IMR-90 (cell line): ENCODE data around the gene TDRD3. TPM values are rescaled to one million over a fixed set of nuclear protein-coding genes. Genes with fewer than 3 reads are reported as not detected.
A peak's percentile ranks its signal among the peaks of the same experiment; 100 is the strongest.

ENCODE experiments used
- ATAC-seq: fragments of 200-7000 bp; cut with Tn5 transposase; 2 replicates; pipeline ENCODE4 v1.9.1; 2020; ENCODE audit warnings: low read depth, mild to moderate bottlenecking, moderate library complexity
- BruUV-seq: library from RNA; stranded (reverse); fragments of 400-500 nt; replicated peaks from 2 replicates; lab custom pipeline; 2021; lab: Mats Ljungman, UMichigan
- CTCF ChIA-PET: fragments of 300-600 bp; formaldehyde crosslinking; extraction: SDS; loops from one replicate; lab custom pipeline; 2021; ENCODE audit warnings: antibody characterized with exemption; lab: Yijun Ruan, JAX
- POLR2A ChIA-PET: fragments of 300-600 bp; sonication (Branson Sonifier 250); formaldehyde crosslinking; loops from one replicate; lab custom pipeline; 2022; ENCODE audit warnings: antibody characterized with exemption; ENCODE audit not compliant: unreplicated experiment; lab: Charles Lee
- DNase-seq: peaks from one replicate; pipeline ENCODE4 v3.0.0; 2013
- H2AFZ ChIP-seq: replicated peaks from 2 replicates; pipeline ENCODE3; 2013; ENCODE audit warnings: low read length, mild to moderate bottlenecking; ENCODE audit not compliant: poor library complexity
- H2AK5ac ChIP-seq: 2 replicates; pipeline ENCODE4 v1.6.1; 2013; ENCODE audit warnings: low read depth, low read length, inconsistent platforms
- H2AK9ac ChIP-seq: replicated peaks from 2 replicates; pipeline ENCODE3; 2013; ENCODE audit warnings: mild to moderate bottlenecking, low read depth, low read length, moderate library complexity; ENCODE audit not compliant: poor library complexity
- H2BK120ac ChIP-seq: 2 replicates; pipeline ENCODE4 v1.6.1; 2013; ENCODE audit warnings: low read depth, low read length, inconsistent platforms
- H2BK15ac ChIP-seq: 3 replicates; pipeline ENCODE4 v1.6.1; 2013; ENCODE audit warnings: low read depth, low read length, inconsistent platforms
- H2BK20ac ChIP-seq: 2 replicates; pipeline ENCODE4 v1.6.1; 2013; ENCODE audit warnings: low read depth, mild to moderate bottlenecking, inconsistent platforms, low read length, moderate library complexity
- H2BK5ac ChIP-seq: 2 replicates; pipeline ENCODE4 v1.6.1; 2013; ENCODE audit warnings: mild to moderate bottlenecking, low read depth, low read length, inconsistent platforms; ENCODE audit not compliant: poor library complexity, severe bottlenecking
- H3K14ac ChIP-seq: replicated peaks from 2 replicates; pipeline ENCODE4 v1.6.1; 2013; ENCODE audit warnings: low read depth, low read length, inconsistent platforms
- H3K18ac ChIP-seq: 2 replicates; pipeline ENCODE4 v1.6.1; 2013; ENCODE audit warnings: low read depth, low read length, control low read depth
- H3K23ac ChIP-seq: 2 replicates; pipeline ENCODE4 v1.6.1; 2013; ENCODE audit warnings: low read depth, low read length, inconsistent platforms
- H3K27ac ChIP-seq: 2 replicates; pipeline ENCODE4 v1.5.1; 2013; ENCODE audit warnings: mild to moderate bottlenecking, control low read depth, low read length; ENCODE audit not compliant: insufficient read depth
- H3K27me3 ChIP-seq: 2 replicates; pipeline ENCODE4 v1.6.1; 2013; ENCODE audit warnings: low read length; ENCODE audit not compliant: control insufficient read depth, insufficient read depth
- H3K36me3 ChIP-seq: 2 replicates; pipeline ENCODE4 v1.6.1; 2013; ENCODE audit warnings: low read length, mixed read lengths; ENCODE audit not compliant: control insufficient read depth, insufficient read depth
- H3K4ac ChIP-seq: 2 replicates; pipeline ENCODE4 v1.6.1; 2013; ENCODE audit warnings: low read depth, low read length, inconsistent platforms
- H3K4me1 ChIP-seq: 2 replicates; pipeline ENCODE4 v1.6.1; 2013; ENCODE audit warnings: low read length, mixed read lengths; ENCODE audit not compliant: control insufficient read depth, insufficient read depth
- H3K4me2 ChIP-seq: 2 replicates; pipeline ENCODE4 v1.6.1; 2013; ENCODE audit warnings: low read depth, mild to moderate bottlenecking, control low read depth, low read length, moderate library complexity
- H3K4me3 ChIP-seq: 2 replicates; pipeline ENCODE4 v1.5.1; 2013; ENCODE audit warnings: low read depth, mild to moderate bottlenecking, control low read depth, low read length, moderate library complexity; ENCODE audit not compliant: insufficient read depth
- H3K56ac ChIP-seq: 2 replicates; pipeline ENCODE4 v1.6.1; 2013; ENCODE audit warnings: low read length, inconsistent platforms; ENCODE audit not compliant: insufficient read depth; ENCODE audit errors: extremely low read depth
- H3K79me1 ChIP-seq, 2 experiments: 2 replicates each; pipeline ENCODE4 v1.6.1; 2013; ENCODE audit warnings: low read length in 2 of 2, inconsistent platforms in 1 of 2, low read depth in 1 of 2
- H3K9ac ChIP-seq: 2 replicates; pipeline ENCODE4 v1.6.1; 2013; ENCODE audit warnings: low read depth, low read length, control low read depth
- H3K9me1 ChIP-seq: 2 replicates; pipeline ENCODE4 v1.6.1; 2013; ENCODE audit warnings: low read length, inconsistent platforms; ENCODE audit not compliant: insufficient read depth
- H3K9me3 ChIP-seq: 2 replicates; pipeline ENCODE4 v1.6.1; 2013; ENCODE audit warnings: low read length; ENCODE audit not compliant: control insufficient read depth, insufficient read depth
- H4K20me1 ChIP-seq: 2 replicates; pipeline ENCODE4 v1.6.1; 2013; ENCODE audit warnings: low read length, inconsistent platforms; ENCODE audit not compliant: insufficient read depth
- H4K5ac ChIP-seq: 2 replicates; pipeline ENCODE4 v1.6.1; 2013; ENCODE audit warnings: mild to moderate bottlenecking, low read depth, low read length, control low read depth
- H4K8ac ChIP-seq, 2 experiments: 2 replicates each; pipeline ENCODE4 v1.6.1; 2013; ENCODE audit warnings: low read depth in 2 of 2, low read length in 2 of 2, control low read depth in 1 of 2, inconsistent platforms in 1 of 2
- H4K91ac ChIP-seq: 2 replicates; pipeline ENCODE4 v1.6.1; 2013; ENCODE audit warnings: low read depth, low read length, inconsistent platforms; ENCODE audit not compliant: insufficient read depth
- NFE2L2 ChIP-seq: fragments of 150-350 bp; IDR thresholded peaks from 2 replicates; pipeline ENCODE4 v1.6.1; 2016; ENCODE audit warnings: low read depth, mild to moderate bottlenecking, low read length
- RFX5 ChIP-seq: IDR thresholded peaks from 2 replicates; pipeline ENCODE4 v1.8.0; 2012; ENCODE audit warnings: low read depth, mild to moderate bottlenecking, low read length, moderate library complexity
- USF2 ChIP-seq: fragments of 150-350 bp; IDR thresholded peaks from 2 replicates; pipeline ENCODE4 v1.6.1; 2017; ENCODE audit warnings: mild to moderate bottlenecking, antibody characterized with exemption, low read length, low read depth
- WGBS, 2 experiments: methylation state at CpG; one replicate each; pipeline versions ENCODE4 v1.1.5 to v1.1.7; 2013; ENCODE audit warnings: missing lambda C conversion rate in 2 of 2; ENCODE audit not compliant: insufficient read length in 1 of 2; ENCODE audit errors: extremely low coverage in 2 of 2; 5-methylcytosine and 5-hydroxymethylcytosine counted together
- dilution Hi-C: fragments of 300-500 bp; cut with HindIII; formaldehyde crosslinking; loops from one replicate; pipeline ENCODE4 v1.14.3; 2018; ENCODE audit warnings: low sequenced_read_pairs; ENCODE audit not compliant: unreplicated experiment
- in situ Hi-C: fragments of 300-500 bp; cut with MboI; formaldehyde crosslinking; loops from 3 replicates; pipeline ENCODE4 v1.14.3; 2019; ENCODE audit warnings: low sequenced_read_pairs, inconsistent platforms, mixed read lengths
- intact Hi-C: fragments of 100-400 bp; cut with micrococcal nuclease; formaldehyde crosslinking; loops from 2 replicates; pipeline ENCODE4 v1.10.0; 2022
- polyA plus RNA-seq, 3 experiments: library from polyadenylated mRNA; depleted of rRNA; stranded (reverse); fragments of >200 nt; gene quantifications; 2 replicates each; pipeline ENCODE4 v1.2.3, GENCODE V29; 2012; ENCODE audit warnings: low replicate concordance in 1 of 3
- total RNA-seq: library from RNA; depleted of rRNA; stranded (reverse); fragments of >200 nt; gene quantifications from 2 replicates; pipeline ENCODE4 v1.2.3, GENCODE V29; 2012

Gene TDRD3
- total and polyA plus RNA-seq, 2 of the 4 experiments (the other 2 are of a cell fraction) = 3.9 to 12.0 TPM

- intact Hi-C loops = no loop called here
- Histone ChIP-seq H4K5ac (no peak overlapping the region), H2AK5ac (no peak overlapping the region), H2BK15ac (no peak overlapping the region), H3K36me3 (no peaks in the 10 kb centered on the region), H3K4me3 (no peak overlapping the region), H3K9ac (no peak overlapping the region), H3K4me2 (no peak overlapping the region), H2AK9ac (no peak overlapping the region), H2BK5ac (no peak overlapping the region), H3K23ac (no peak overlapping the region), H2BK120ac (no peak overlapping the region), H3K27ac (no peak overlapping the region), H4K20me1 (no peaks in the 10 kb centered on the region), H2BK20ac (no peak overlapping the region), H3K9me1 (no peaks in the 10 kb centered on the region), H3K4me1 (no peaks in the 10 kb centered on the region), H3K18ac (no peak overlapping the region), H3K79me1 (no peaks in the 10 kb centered on the region), H3K27me3 (no peaks in the 10 kb centered on the region), H3K14ac (no peak overlapping the region), H3K9me3 (0 out of 2 replicates have a peak, but pooled peaks cover 1% of the 10 kb centered on the region), H2AFZ (no peak overlapping the region), H4K8ac (no peak overlapping the region), H4K91ac (no peak overlapping the region), H3K56ac (no peak overlapping the region), H3K4ac (no peak overlapping the region)
- POLR2A ChIA-PET = no interaction called here
- CTCF ChIA-PET = no interaction called here
- TF ChIP-seq NFE2L2 (0 out of 2 replicates have a peak, but pooled peaks have one; percentile 12), RFX5 (no peak), USF2 (peak; percentile 29; the same call in 1 of the 2 replicates)
- WGBS, 2 experiments = 81% methylated on average over 2 of the region's 9 CpGs; no CpG with 5 or more reads in 1 of the 2 experiments
- no TSS peak for BruUV-seq
- DNase-seq (peak; percentile 16), ATAC-seq (peak; percentile 28; the same call in 1 of the 2 replicates)
- dilution Hi-C loops = no loop called here
- in situ Hi-C loops = no loop called here
Observed at GRCh38 chr13:60583196-60583888, 186.3 kb downstream of the TDRD3 start.
